Endothelial cell of hepatic sinusoid (primary cell): ENCODE data around the gene TAB3.
"Not testable (repeated sequence)": the region's sequence is repeated elsewhere in the genome, so short reads cannot be mapped to it uniquely, and the experiment has no call there.

ENCODE experiments used
- in situ Hi-C: cut with HindIII; loops from 2 replicates; pipeline ENCODE4 v1.10.0; 2017; ENCODE audit warnings: low sequenced_read_pairs

TAB3 gene

GRCh38 chrX:30822068-30822681, 66.9 kb downstream of the TAB3 start:
- in situ Hi-C loops = no loop called here

- in situ Hi-C loops = no loop called here
These were observed 67.9 kb downstream of the TAB3 start for GRCh38 chrX:30821116-30821515.

- in situ Hi-C loops = loop anchor here (5.0 kb wide), 1 partner anchor 53 kb away; no protein-coding TSS in a partner anchor
These were observed 70.0 kb downstream of the TAB3 start for GRCh38 chrX:30819080-30819479.

GRCh38 chrX:30816079-30816478, 73.0 kb downstream of the TAB3 start:
- in situ Hi-C loops = loop anchor here (5.0 kb wide), 1 partner anchor 56 kb away; no protein-coding TSS in a partner anchor

- in situ Hi-C loops = loop anchor here (5.0 kb wide), 1 partner anchor 57 kb away; no protein-coding TSS in a partner anchor
These were observed 74.1 kb downstream of the TAB3 start for GRCh38 chrX:30814978-30815377.

GRCh38 chrX:30812326-30812725, 76.7 kb downstream of the TAB3 start:
- in situ Hi-C loops = no loop called here

- in situ Hi-C loops = no loop called here
These were observed 82.8 kb downstream of the TAB3 start for GRCh38 chrX:30806187-30806728.

GRCh38 chrX:30804462-30804861, 84.6 kb downstream of the TAB3 start:
- in situ Hi-C loops = no loop called here

- in situ Hi-C loops = no loop called here
These were observed 88.2 kb downstream of the TAB3 start for GRCh38 chrX:30800901-30801300.

GRCh38 chrX:30799327-30799726, 89.7 kb downstream of the TAB3 start:
- in situ Hi-C loops = no loop called here

- in situ Hi-C loops = no loop called here
These were observed 90.2 kb downstream of the TAB3 start for GRCh38 chrX:30798810-30799209.

- in situ Hi-C loops = not testable (repeated sequence)
These were observed 91.8 kb downstream of the TAB3 start for GRCh38 chrX:30797301-30797700.

GRCh38 chrX:30795981-30796958, 92.8 kb downstream of the TAB3 start:
- in situ Hi-C loops = no loop called here

- in situ Hi-C loops = no loop called here
These were observed 94.6 kb downstream of the TAB3 start for GRCh38 chrX:30794497-30794896.

GRCh38 chrX:30793767-30794103, 95.3 kb downstream of the TAB3 start:
- in situ Hi-C loops = no loop called here

GRCh38 chrX:30793075-30793766, 95.8 kb downstream of the TAB3 start:
- in situ Hi-C loops = no loop called here

GRCh38 chrX:30791296-30792278, 97.5 kb downstream of the TAB3 start:
- in situ Hi-C loops = no loop called here

GRCh38 chrX:30787012-30787411, 102.0 kb downstream of the TAB3 start:
- in situ Hi-C loops = no loop called here

- in situ Hi-C loops = no loop called here
These were observed 102.7 kb downstream of the TAB3 start for GRCh38 chrX:30786374-30786773.
